GM12892 (cell line): ENCODE measurements around the gene EFNA5.

ENCODE experiments used
- POLR2A ChIP-seq: IDR thresholded peaks from 2 replicates; pipeline ENCODE4 v1.6.1; 2011; ENCODE audit warnings: low read depth, low read length, control low read depth
- POLR2AphosphoS5 ChIP-seq: IDR thresholded peaks from 2 replicates; pipeline ENCODE4 v1.6.1; 2011; ENCODE audit warnings: low read depth, low read length, control low read depth
- TAF1 ChIP-seq: IDR thresholded peaks from 2 replicates; pipeline ENCODE4 v1.6.1; 2011; ENCODE audit warnings: low read depth, mild to moderate bottlenecking, control low read depth, low read length, borderline replicate concordance

DNA sequence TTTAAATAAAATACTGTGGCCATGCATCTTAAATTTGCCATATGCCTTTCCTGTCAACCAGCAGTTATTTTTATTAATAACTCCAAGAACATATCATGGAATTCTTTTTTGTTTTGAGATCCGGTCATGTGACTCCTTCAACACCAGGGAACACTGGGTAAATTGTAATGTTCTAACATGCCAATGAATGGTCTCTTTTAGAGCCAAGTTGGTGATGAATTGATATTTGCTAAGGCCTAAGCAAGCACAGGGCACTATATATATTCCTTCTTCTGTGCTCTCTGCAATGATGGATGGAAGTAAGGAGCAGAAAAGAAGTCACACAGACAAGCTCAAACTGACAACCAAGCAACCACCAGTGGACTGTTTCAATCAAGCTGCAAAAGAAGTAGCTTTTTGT lies 124.0 kb downstream of the EFNA5 start:
- TF ChIP-seq POLR2A (no peak), POLR2AphosphoS5 (no peak), TAF1 (no peak)
